ENCODE data around the gene ITPR3.

The ITPR3 gene

GRCh38 chr6:33688451-33689147 lies 67.5 kb downstream of the ITPR3 start:
- no peak for DNase-seq

- DNase-seq: no peak
Observed at GRCh38 chr6:33689148-33689494, 68.0 kb downstream of the ITPR3 start.

- no peak for DNase-seq
Observed at GRCh38 chr6:33689879-33690278, 68.8 kb downstream of the ITPR3 start.

GRCh38 chr6:33690766-33691165 lies 69.6 kb downstream of the ITPR3 start:
- no peak for DNase-seq

- DNase-seq: no peak
Observed at GRCh38 chr6:33691456-33692077, 70.4 kb downstream of the ITPR3 start.

GRCh38 chr6:33692078-33692759 lies 71.1 kb downstream of the ITPR3 start:
- DNase-seq: no peak

- DNase-seq: no peak
Observed at GRCh38 chr6:33692760-33693158, 71.6 kb downstream of the ITPR3 start.

GRCh38 chr6:33693186-33694105 lies 72.3 kb downstream of the ITPR3 start:
- DNase-seq: no peak

GRCh38 chr6:33694401-33694931 lies 73.3 kb downstream of the ITPR3 start:
- DNase-seq: no peak

- DNase-seq: no peak
Observed at GRCh38 chr6:33694977-33695376, 73.9 kb downstream of the ITPR3 start.

GRCh38 chr6:33695451-33695887 lies 74.3 kb downstream of the ITPR3 start:
- DNase-seq: no peak

GRCh38 chr6:33696076-33696475 lies 75.0 kb downstream of the ITPR3 start:
- no peak for DNase-seq

GRCh38 chr6:33696548-33697518 lies 75.7 kb downstream of the ITPR3 start:
- DNase-seq: peak; percentile 89

GRCh38 chr6:33697845-33698244 lies 76.7 kb downstream of the ITPR3 start:
- no peak for DNase-seq

- DNase-seq: no peak
Observed at GRCh38 chr6:33698494-33698893, 77.4 kb downstream of the ITPR3 start.

GRCh38 chr6:33699131-33699530 lies 78.0 kb downstream of the ITPR3 start:
- DNase-seq: no peak

GRCh38 chr6:33699739-33700138 lies 78.6 kb downstream of the ITPR3 start:
- no peak for DNase-seq

GRCh38 chr6:33700391-33701050 lies 79.4 kb downstream of the ITPR3 start:
- no peak for DNase-seq

GRCh38 chr6:33702345-33702977 lies 81.3 kb downstream of the ITPR3 start:
- DNase-seq: no peak
